ENCODE data around the gene BCR.

Gene BCR

GRCh38 chr22:23224846-23225245 lies 44.5 kb downstream of the BCR start:
- no peak for DNase-seq (ENCODE audit: low read depth)
- TF ChIP-seq MYC (IDR thresholded peaks at IDR 0.05; ENCODE audit: low read depth, low read length) (no peak), MAX (IDR thresholded peaks at IDR 0.05; ENCODE audit: low read depth, low read length) (no peak), POLR2A (IDR thresholded peaks at IDR 0.05; ENCODE audit: extremely low read depth, insufficient read length) (no peak)
- TF ChIP-seq, protein P1, sequence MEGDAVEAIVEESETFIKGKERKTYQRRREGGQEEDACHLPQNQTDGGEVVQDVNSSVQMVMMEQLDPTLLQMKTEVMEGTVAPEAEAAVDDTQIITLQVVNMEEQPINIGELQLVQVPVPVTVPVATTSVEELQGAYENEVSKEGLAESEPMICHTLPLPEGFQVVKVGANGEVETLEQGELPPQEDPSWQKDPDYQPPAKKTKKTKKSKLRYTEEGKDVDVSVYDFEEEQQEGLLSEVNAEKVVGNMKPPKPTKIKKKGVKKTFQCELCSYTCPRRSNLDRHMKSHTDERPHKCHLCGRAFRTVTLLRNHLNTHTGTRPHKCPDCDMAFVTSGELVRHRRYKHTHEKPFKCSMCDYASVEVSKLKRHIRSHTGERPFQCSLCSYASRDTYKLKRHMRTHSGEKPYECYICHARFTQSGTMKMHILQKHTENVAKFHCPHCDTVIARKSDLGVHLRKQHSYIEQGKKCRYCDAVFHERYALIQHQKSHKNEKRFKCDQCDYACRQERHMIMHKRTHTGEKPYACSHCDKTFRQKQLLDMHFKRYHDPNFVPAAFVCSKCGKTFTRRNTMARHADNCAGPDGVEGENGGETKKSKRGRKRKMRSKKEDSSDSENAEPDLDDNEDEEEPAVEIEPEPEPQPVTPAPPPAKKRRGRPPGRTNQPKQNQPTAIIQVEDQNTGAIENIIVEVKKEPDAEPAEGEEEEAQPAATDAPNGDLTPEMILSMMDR (IDR thresholded peaks at IDR 0.05; ENCODE audit: low read depth, low read length), result no peak
- H3K4me3 ChIP-seq (ENCODE audit: low read depth, low read length), result no peak overlapping the region

GRCh38 chr22:23225337-23225723 lies 45.0 kb downstream of the BCR start:
- TF ChIP-seq MAX (IDR thresholded peaks at IDR 0.05; ENCODE audit: low read depth, low read length) (no peak), POLR2A (IDR thresholded peaks at IDR 0.05; ENCODE audit: extremely low read depth, insufficient read length) (no peak), MYC (IDR thresholded peaks at IDR 0.05; ENCODE audit: low read depth, low read length) (no peak)
- TF ChIP-seq, protein P1 (IDR thresholded peaks at IDR 0.05; ENCODE audit: low read depth, low read length), result no peak
- no peak for DNase-seq (ENCODE audit: low read depth)
- no peak overlapping the region for H3K4me3 ChIP-seq (ENCODE audit: low read depth, low read length)

- no peak overlapping the region for H3K4me3 ChIP-seq (ENCODE audit: low read depth, low read length)
- DNase-seq (ENCODE audit: low read depth), result no peak
- TF ChIP-seq, protein P1 (IDR thresholded peaks at IDR 0.05; ENCODE audit: low read depth, low read length), result no peak
Measured at GRCh38 chr22:23225724-23226496, 45.6 kb downstream of the BCR start.

DNA sequence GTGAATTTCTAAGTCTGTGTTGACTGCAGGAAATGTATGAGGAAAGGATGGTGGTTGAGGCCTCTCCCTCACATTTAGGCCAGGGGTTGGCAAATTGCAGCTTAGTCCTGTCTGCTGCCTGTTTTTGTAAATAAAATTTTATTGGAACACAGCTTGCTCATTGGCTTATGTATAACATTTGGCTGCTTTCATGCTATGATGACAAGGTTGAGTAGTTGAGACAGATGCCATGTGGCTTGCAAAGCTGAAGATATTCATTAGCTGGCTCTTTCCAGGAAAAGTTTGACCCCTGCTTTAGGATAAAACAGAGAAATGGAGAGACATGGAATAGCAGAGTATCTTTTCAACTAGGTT lies 46.2 kb downstream of the BCR start:
- H3K4me3 ChIP-seq (ENCODE audit: low read depth, low read length), result no peak overlapping the region
- no peak for TF ChIP-seq POLR2A (IDR thresholded peaks at IDR 0.05; ENCODE audit: extremely low read depth, insufficient read length)
- no peak for TF ChIP-seq MAX (IDR thresholded peaks at IDR 0.05; ENCODE audit: low read depth, low read length)
- TF ChIP-seq, protein P1 (IDR thresholded peaks at IDR 0.05; ENCODE audit: low read depth, low read length), result no peak
- TF ChIP-seq MYC (IDR thresholded peaks at IDR 0.05; ENCODE audit: low read depth, low read length), result no peak
- DNase-seq (ENCODE audit: low read depth), result no peak

GRCh38 chr22:23227380-23227779 lies 47.1 kb downstream of the BCR start:
- H3K4me3 ChIP-seq (ENCODE audit: low read depth, low read length), result no peak overlapping the region
- TF ChIP-seq POLR2A (IDR thresholded peaks at IDR 0.05; ENCODE audit: extremely low read depth, insufficient read length), result no peak
- TF ChIP-seq MAX (IDR thresholded peaks at IDR 0.05; ENCODE audit: low read depth, low read length), result no peak
- no peak for TF ChIP-seq MYC (IDR thresholded peaks at IDR 0.05; ENCODE audit: low read depth, low read length)
- TF ChIP-seq, protein P1 (IDR thresholded peaks at IDR 0.05; ENCODE audit: low read depth, low read length), result no peak
- no peak for DNase-seq (ENCODE audit: low read depth)

DNA sequence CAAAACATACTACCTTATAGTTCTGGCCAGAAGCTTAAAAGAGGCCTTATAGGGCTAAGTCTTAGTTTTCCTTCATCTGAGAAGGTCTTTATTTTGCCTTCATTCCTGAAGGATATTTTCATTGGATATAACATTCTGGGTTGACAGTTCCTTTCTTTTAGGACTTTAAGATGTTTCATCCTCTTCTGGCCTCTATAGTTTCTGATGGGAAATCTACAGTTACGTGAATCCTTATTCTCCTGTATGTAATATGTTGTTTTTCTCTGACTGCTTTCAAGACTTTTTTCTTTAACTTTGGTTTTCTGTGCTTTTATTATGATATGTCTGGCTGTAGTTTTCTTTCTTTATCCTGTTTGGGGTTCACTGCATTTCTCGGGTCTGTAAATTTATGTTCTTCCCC lies 48.2 kb downstream of the BCR start:
- DNase-seq (ENCODE audit: low read depth), result no peak
- TF ChIP-seq MYC (IDR thresholded peaks at IDR 0.05; ENCODE audit: low read depth, low read length) (no peak), MAX (IDR thresholded peaks at IDR 0.05; ENCODE audit: low read depth, low read length) (no peak)
- TF ChIP-seq, protein P1 (IDR thresholded peaks at IDR 0.05; ENCODE audit: low read depth, low read length), result no peak
- H3K4me3 ChIP-seq (ENCODE audit: low read depth, low read length), result no peak overlapping the region

All from NB4 (cell line).